H1 (cell line): ENCODE results near the gene IQGAP3. TPM values are rescaled to one million over a fixed set of nuclear protein-coding genes. Genes with fewer than 3 reads are reported as not detected.

Experiments used
- CTCF ChIA-PET: fragments of 300-600 bp; sonication (Branson Sonifier 250); formaldehyde crosslinking; loops from one replicate; lab custom pipeline; 2021; ENCODE audit not compliant: partially characterized antibody; lab: Charles Lee
- POLR2A ChIA-PET: fragments of 300-600 bp; sonication (Branson Sonifier 250); formaldehyde crosslinking; loops from one replicate; lab custom pipeline; 2021; ENCODE audit warnings: inconsistent platforms; ENCODE audit not compliant: partially characterized antibody; lab: Charles Lee
- DNase-seq, 2 experiments: peaks; one replicate each; pipeline versions ENCODE4 v3.0.0 to v3.0.0-alpha.2; 2010 to 2022; ENCODE audit warnings: low spot score in 2 of 2, low read depth in 1 of 2, mixed read lengths in 1 of 2
- FAIRE-seq: peaks from 2 replicates; lab custom pipeline; 2011; peaks lifted over from hg19 to GRCh38; lab: Jason Lieb, UNC
- H2AFZ ChIP-seq: 2 replicates; pipeline ENCODE4 v1.8.1; 2012; ENCODE audit warnings: low read length, inconsistent platforms
- H2AK5ac ChIP-seq: 2 replicates; pipeline ENCODE4 v1.6.1; 2013; ENCODE audit warnings: low read depth, low read length
- H2BK120ac ChIP-seq: replicated peaks from 2 replicates; pipeline ENCODE3; 2013; ENCODE audit warnings: low read depth, low read length, inconsistent platforms
- H2BK12ac ChIP-seq: 2 replicates; pipeline ENCODE4 v1.6.1; 2013; ENCODE audit warnings: low read depth, low read length
- H2BK15ac ChIP-seq: 2 replicates; pipeline ENCODE4 v1.6.1; 2013; ENCODE audit warnings: low read length
- H2BK20ac ChIP-seq: 2 replicates; pipeline ENCODE4 v1.6.1; 2013; ENCODE audit warnings: low read length
- H2BK5ac ChIP-seq: 2 replicates; pipeline ENCODE4 v1.6.1; 2013; ENCODE audit warnings: low read depth, low read length
- H3K14ac ChIP-seq: 2 replicates; pipeline ENCODE4 v1.6.1; 2013; ENCODE audit warnings: inconsistent platforms; ENCODE audit not compliant: insufficient read length
- H3K18ac ChIP-seq: 2 replicates; pipeline ENCODE4 v1.6.1; 2013; ENCODE audit warnings: low read length; ENCODE audit errors: extremely low read depth
- H3K23ac ChIP-seq: 2 replicates; pipeline ENCODE4 v1.6.1; 2013; ENCODE audit warnings: inconsistent platforms; ENCODE audit not compliant: insufficient read length
- H3K23me2 ChIP-seq: 2 replicates; pipeline ENCODE4 v1.6.1; 2013; ENCODE audit warnings: low read depth, low read length
- H3K27ac ChIP-seq: 2 replicates; pipeline ENCODE4 v1.6.1; 2011; ENCODE audit warnings: low read depth, low read length, inconsistent platforms
- H3K27me3 ChIP-seq, 4 experiments: replicated peaks in 1 of 4; 1 replicate in 1 of 4; 2 replicates in 3 of 4; pipeline versions ENCODE4 v1.6.1 to v1.8.1; 2011 to 2013; ENCODE audit warnings: low read length in 3 of 4, mild to moderate bottlenecking in 3 of 4, inconsistent platforms in 2 of 4, mixed read lengths in 2 of 4, moderate library complexity in 1 of 4; ENCODE audit not compliant: control insufficient read depth in 3 of 4, insufficient read depth in 3 of 4; ENCODE audit errors: extremely low read depth in 1 of 4
- H3K36me3 ChIP-seq, 4 experiments: 2 replicates each; pipeline versions ENCODE4 v1.6.1 to v1.8.1; 2011 to 2013; ENCODE audit warnings: mild to moderate bottlenecking in 4 of 4, low read length in 3 of 4, moderate library complexity in 2 of 4, control low read depth in 1 of 4, inconsistent platforms in 1 of 4; ENCODE audit not compliant: insufficient read depth in 4 of 4, control insufficient read depth in 2 of 4
- H3K4ac ChIP-seq: replicated peaks from 2 replicates; pipeline ENCODE3; 2013; ENCODE audit warnings: low read length, low read depth, mixed read lengths, inconsistent platforms; ENCODE audit not compliant: insufficient read length
- H3K4me1 ChIP-seq, 4 experiments: replicated peaks in 1 of 4; 1 replicate in 1 of 4; 2 replicates in 3 of 4; pipeline versions ENCODE4 v1.6.1 to v1.8.1; 2011 to 2013; ENCODE audit warnings: low read length in 3 of 4, inconsistent platforms in 2 of 4, mixed read lengths in 1 of 4; ENCODE audit not compliant: insufficient read depth in 4 of 4, control insufficient read depth in 3 of 4
- H3K4me2 ChIP-seq, 2 experiments: 2 replicates each; pipeline versions ENCODE4 v1.6.1 to v1.8.1; 2011 to 2013; ENCODE audit warnings: low read depth in 2 of 2, low read length in 2 of 2, control low read depth in 1 of 2, inconsistent platforms in 1 of 2, mild to moderate bottlenecking in 1 of 2; ENCODE audit not compliant: insufficient read depth in 1 of 2
- H3K4me3 ChIP-seq, 4 experiments: fragments of 200-600, 300-600 bp in 1 of 4; sonication (generic), shearing (Covaris generic), sonication (Bioruptor Twin) in 1 of 4; 2 replicates each; pipeline versions ENCODE4 v1.5.1 to v1.8.1; 2011 to 2016; ENCODE audit warnings: low read length in 4 of 4, low read depth in 3 of 4, control low read depth in 2 of 4, inconsistent platforms in 2 of 4, mild to moderate bottlenecking in 2 of 4, mixed read lengths in 1 of 4, moderate library complexity in 1 of 4; ENCODE audit not compliant: insufficient read depth in 2 of 4; ENCODE audit errors: extremely low read depth in 1 of 4
- H3K56ac ChIP-seq: replicated peaks from 2 replicates; pipeline ENCODE3; 2013; ENCODE audit warnings: low read depth, mild to moderate bottlenecking, mixed read lengths, low read length, inconsistent platforms; ENCODE audit not compliant: insufficient read length
- H3K79me1 ChIP-seq: 2 replicates; pipeline ENCODE4 v1.6.1; 2013; ENCODE audit warnings: low read depth, low read length, control low read depth
- H3K79me2 ChIP-seq, 2 experiments: 2 replicates each; pipeline versions ENCODE4 v1.6.1 to v1.8.1; 2012 to 2013; ENCODE audit warnings: low read length in 2 of 2, mild to moderate bottlenecking in 2 of 2, inconsistent platforms in 1 of 2; ENCODE audit not compliant: insufficient read depth in 2 of 2, control insufficient read depth in 1 of 2
- H3K9ac ChIP-seq, 4 experiments: replicated peaks in 1 of 4; 1 replicate in 1 of 4; 2 replicates in 3 of 4; pipeline versions ENCODE4 v1.6.1 to v1.8.1; 2011 to 2013; ENCODE audit warnings: low read depth in 3 of 4, low read length in 3 of 4, control low read depth in 2 of 4, mild to moderate bottlenecking in 2 of 4, moderate library complexity in 2 of 4, inconsistent platforms in 1 of 4; ENCODE audit errors: extremely low read depth in 1 of 4
- H3K9me3 ChIP-seq, 2 experiments: 2 replicates each; pipeline versions ENCODE4 v1.6.1 to v1.8.1; 2012 to 2013; ENCODE audit warnings: mild to moderate bottlenecking in 2 of 2, moderate library complexity in 2 of 2, control low read depth in 1 of 2, inconsistent platforms in 1 of 2, low read depth in 1 of 2, low read length in 1 of 2, mixed read lengths in 1 of 2; ENCODE audit not compliant: insufficient read depth in 2 of 2
- H4K20me1 ChIP-seq, 2 experiments: replicated peaks in 1 of 2; 2 replicates each; pipeline versions ENCODE3 to v1.8.1; 2011 to 2013; ENCODE audit warnings: inconsistent platforms in 2 of 2, low read length in 2 of 2, mild to moderate bottlenecking in 1 of 2; ENCODE audit not compliant: insufficient read depth in 2 of 2, control insufficient read depth in 1 of 2
- H4K5ac ChIP-seq: 2 replicates; pipeline ENCODE4 v1.6.1; 2013; ENCODE audit warnings: low read length, low read depth, mixed read lengths, inconsistent platforms; ENCODE audit not compliant: insufficient read length
- H4K8ac ChIP-seq: 2 replicates; pipeline ENCODE4 v1.8.0; 2013; ENCODE audit warnings: mild to moderate bottlenecking, moderate library complexity, low read length, inconsistent platforms; ENCODE audit not compliant: insufficient read depth; ENCODE audit errors: extremely low read depth
- H4K91ac ChIP-seq: replicated peaks from 2 replicates; pipeline ENCODE3; 2013; ENCODE audit warnings: low read length, mixed read lengths, inconsistent platforms; ENCODE audit not compliant: insufficient read length
- CBX8 ChIP-seq: fragments of 300-800, 300-1000 bp; sonication (generic); IDR thresholded peaks from 2 replicates; pipeline ENCODE4 v1.7.1; 2016; ENCODE audit warnings: low read depth, low read length, borderline replicate concordance
- CHD1 ChIP-seq: IDR thresholded peaks from 2 replicates; pipeline ENCODE4 v1.6.1; 2012; ENCODE audit warnings: low read depth, low read length, improper control_type of control experiment
- CTCF ChIP-seq, 3 experiments: IDR thresholded peaks; 1 replicate in 2 of 3; 2 replicates in 1 of 3; pipeline versions ENCODE4 v1.5.1 to v1.6.1; 2011; ENCODE audit warnings: low read length in 3 of 3, mild to moderate bottlenecking in 3 of 3, inconsistent platforms in 2 of 3, low read depth in 1 of 3, moderate library complexity in 1 of 3; ENCODE audit not compliant: insufficient read depth in 1 of 3; ENCODE audit errors: control extremely low read depth in 1 of 3
- E2F6 ChIP-seq: IDR thresholded peaks from 2 replicates; pipeline ENCODE4 v1.6.1; 2012; ENCODE audit warnings: inconsistent platforms
- HDAC2 ChIP-seq, 2 experiments: fragments of 300-600 bp in 1 of 2; sonication (generic) in 1 of 2; IDR thresholded peaks; 2 replicates each; pipeline ENCODE4 v1.6.1; 2011 to 2012; ENCODE audit warnings: low read depth in 2 of 2, low read length in 2 of 2, mild to moderate bottlenecking in 2 of 2, moderate library complexity in 2 of 2, borderline replicate concordance in 1 of 2, inconsistent platforms in 1 of 2
- RFX5 ChIP-seq: IDR thresholded peaks from 2 replicates; pipeline ENCODE4 v1.6.1; 2011; ENCODE audit warnings: low read depth, low read length, improper control_type of control experiment, borderline replicate concordance
- WGBS, 2 experiments: shearing (Covaris generic) in 1 of 2; methylation state at CpG; one replicate each; pipeline versions ENCODE4 v1.1.6 to v1.1.7; 2013 to 2015; ENCODE audit warnings: low lambda C conversion rate in 2 of 2, mixed read lengths in 2 of 2, inconsistent platforms in 1 of 2, low coverage in 1 of 2, missing lambda C conversion rate in 1 of 2; ENCODE audit not compliant: insufficient replicate concordance in 2 of 2, insufficient coverage in 1 of 2, insufficient read length in 1 of 2; ENCODE audit errors: extremely low coverage in 1 of 2, missing lambda C conversion rate in 1 of 2; 5-methylcytosine and 5-hydroxymethylcytosine counted together
- polyA plus RNA-seq, 7 experiments: library from polyadenylated mRNA; depleted of rRNA in 3 of 7; stranded (reverse) in 5 of 7; unstranded in 2 of 7; fragments of >200 nt in 5 of 7; fragments of 200-250 nt in 2 of 7; gene quantifications; 1 replicate in 5 of 7; 2 replicates in 1 of 7; 4 replicates in 1 of 7; pipeline versions ENCODE4 v1.2.1 to v1.2.3, GENCODE V29; 2011 to 2013; ENCODE audit warnings: missing spikeins in 2 of 7, mixed read lengths in 2 of 7
- total RNA-seq: library from RNA; stranded (reverse); fragmentation: NEBNext Ultra II Directional; extraction: Animal tissue kit (Norgen Biotek cat#: 25700); gene quantifications from 2 replicates; pipeline ENCODE4 v1.2.1, GENCODE V29; 2021

Gene IQGAP3
- total and polyA plus RNA-seq, 2 of the 8 experiments (the other 6 are each of a cell fraction or from before 2014, with no cell fraction given): 14.6 to 22.3 TPM

- WGBS, 2 experiments: 84% methylated on average over 2 of the region's 2 CpGs; no CpG with 5 or more reads in 1 of the 2 experiments
- Histone ChIP-seq H3K56ac (no peak overlapping the region), H3K14ac (no peak overlapping the region), H3K79me1 (peaks cover 10% of the 10 kb centered on the region), H3K79me2 (peaks cover 0 to 28% of the 10 kb centered on the region in 2 experiments; a peak in 1 of 4 replicates), H3K9ac (no peak overlapping the region), H3K23me2 (no peaks in the 10 kb centered on the region), H2BK12ac (no peak overlapping the region), H2BK5ac (no peak overlapping the region; the same call in 1 of the 2 replicates), H2AK5ac (no peak overlapping the region), H3K4ac (no peak overlapping the region), H2AFZ (no peak overlapping the region), H3K9me3 (no peaks in the 10 kb centered on the region), H2BK20ac (no peak overlapping the region), H3K27ac (no peak overlapping the region), H4K8ac (no peak overlapping the region), H2BK120ac (no peak overlapping the region), H3K23ac (no peak overlapping the region), H3K36me3 (peaks cover 3 to 19% (median 10%) of the 10 kb centered on the region in 4 experiments; a peak in 7 of 8 replicates), H3K18ac (no peak overlapping the region), H3K4me2 (no peak overlapping the region), H3K27me3 (no peaks in the 10 kb centered on the region), H2BK15ac (no peak overlapping the region), H3K4me3 (no peak overlapping the region), H4K20me1 (peaks cover 3 to 12% of the 10 kb centered on the region in 2 experiments), H4K5ac (no peak overlapping the region), H4K91ac (no peak overlapping the region), H3K4me1 (peaks cover 0 to 11% (median 8%) of the 10 kb centered on the region in 4 experiments; a peak in 5 of 7 replicates)
- POLR2A ChIA-PET: interaction anchor here (1.4 to 16.1 kb wide), 3 partner anchors 19 to 44 kb away, joined by 3 to 166 read pairs (median 7); partner anchors contain the start of gene MEF2D
- DNase-seq: no peak
- FAIRE-seq: no peak
- TF ChIP-seq RFX5: no peak
- no peak for TF ChIP-seq CHD1
- no peak for TF ChIP-seq HDAC2 (IDR thresholded peaks at IDR 0.05; ENCODE audit: borderline replicate concordance in 1 of 2, low read depth in 2 of 2, low read length in 2 of 2)
- TF ChIP-seq CTCF (IDR thresholded peaks at IDR 0.05; ENCODE audit: control extremely low read depth in 1 of 3, insufficient read depth in 1 of 3, low read depth in 1 of 3, low read length in 3 of 3): no peak
- TF ChIP-seq E2F6: no peak
- TF ChIP-seq CBX8: no peak
- CTCF ChIA-PET: interaction anchor here (0.6 to 9.3 kb wide), 9 partner anchors 14 to 98 kb away, joined by 3 to 236 read pairs (median 6); partner anchors contain the start of gene MEF2D
These were observed 89.0 kb downstream of the IQGAP3 start for GRCh38 chr1:156483397-156483796.
